HG03280 (cell line): ENCODE measurements around the gene PREX1.
"Not testable (repeated sequence)": the region's sequence is repeated elsewhere in the genome, so short reads cannot be mapped to it uniquely, and the experiment has no call there.

ENCODE experiments used
- ATAC-seq: cut with Tn5 transposase; IDR thresholded peaks from one replicate; pipeline ENCODE4 v1.9.1; 2021; ENCODE audit warnings: mild to moderate bottlenecking, moderate library complexity; ENCODE audit not compliant: unreplicated experiment

PREX1 gene

GRCh38 chr20:48826883-48827771, 672 bp downstream of the PREX1 start:
- no peak for ATAC-seq

GRCh38 chr20:48826480-48826879, 1.3 kb downstream of the PREX1 start:
- ATAC-seq, result not testable (repeated sequence)

GRCh38 chr20:48826069-48826468, 1.7 kb downstream of the PREX1 start:
- no peak for ATAC-seq

DNA sequence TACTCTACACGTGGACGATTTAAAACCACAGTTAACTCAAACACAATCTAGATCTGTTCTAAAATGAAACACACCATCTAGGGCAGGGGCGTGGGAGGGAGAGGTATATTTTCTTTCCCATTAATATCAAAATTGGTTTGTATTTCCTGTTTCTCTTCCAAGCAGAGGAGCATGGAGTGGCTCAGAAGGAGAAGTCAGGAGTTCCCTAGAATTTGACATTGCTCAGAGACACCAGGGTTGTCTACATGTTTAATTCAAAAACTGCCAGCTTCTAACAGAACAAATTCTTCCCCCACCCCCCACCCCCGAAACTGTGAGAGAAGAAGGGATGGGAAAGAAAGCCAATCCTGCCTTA, 2.3 kb downstream of the PREX1 start:
- no peak for ATAC-seq

- ATAC-seq, result no peak
Observed at GRCh38 chr20:48824830-48825565, 2.8 kb downstream of the PREX1 start.

DNA sequence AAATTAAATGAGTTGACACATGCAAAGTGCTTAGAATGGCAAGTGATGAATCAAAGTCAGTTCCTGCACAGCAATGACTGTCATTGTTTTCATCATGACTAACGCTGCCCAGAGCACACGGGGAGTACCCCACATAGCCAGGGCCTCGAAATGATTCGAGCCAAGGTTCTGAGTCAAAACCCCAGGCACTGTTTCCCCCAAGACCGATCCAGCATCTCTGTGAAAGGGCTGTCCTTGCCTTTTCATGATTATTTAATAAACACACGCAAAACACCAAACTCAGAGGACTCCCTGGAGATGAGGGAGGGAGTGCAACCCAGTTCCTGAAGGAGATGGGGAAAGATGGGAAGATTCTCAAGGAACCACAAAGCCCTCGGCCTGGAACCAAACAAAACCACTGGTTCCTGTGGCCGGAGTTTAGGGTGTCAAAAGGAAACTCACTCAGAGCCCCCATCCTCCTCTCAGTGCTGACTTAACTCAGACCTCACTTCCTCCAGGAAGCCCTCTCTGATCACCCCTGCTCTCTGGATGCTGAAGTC, 3.8 kb downstream of the PREX1 start:
- no peak for ATAC-seq

DNA sequence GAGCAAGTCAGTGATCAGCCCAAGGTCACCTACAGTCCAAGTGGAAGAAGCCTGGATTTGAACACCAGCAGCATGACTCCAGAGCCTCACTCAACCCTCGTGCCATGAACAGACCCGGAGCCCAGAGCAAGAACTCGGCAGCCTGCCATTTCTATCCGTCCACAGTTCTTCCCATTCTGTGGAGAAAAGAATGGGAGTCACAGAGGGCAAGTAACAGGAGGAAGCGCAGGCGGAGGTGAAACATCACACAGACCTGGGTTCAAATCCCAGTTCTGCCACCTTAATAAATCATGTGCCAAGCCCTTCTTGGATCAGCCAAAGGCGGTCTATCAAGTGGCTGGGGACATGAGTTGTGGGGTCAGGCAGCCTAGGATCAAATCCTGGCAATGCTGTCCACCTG, 4.3 kb downstream of the PREX1 start:
- no peak for ATAC-seq

DNA sequence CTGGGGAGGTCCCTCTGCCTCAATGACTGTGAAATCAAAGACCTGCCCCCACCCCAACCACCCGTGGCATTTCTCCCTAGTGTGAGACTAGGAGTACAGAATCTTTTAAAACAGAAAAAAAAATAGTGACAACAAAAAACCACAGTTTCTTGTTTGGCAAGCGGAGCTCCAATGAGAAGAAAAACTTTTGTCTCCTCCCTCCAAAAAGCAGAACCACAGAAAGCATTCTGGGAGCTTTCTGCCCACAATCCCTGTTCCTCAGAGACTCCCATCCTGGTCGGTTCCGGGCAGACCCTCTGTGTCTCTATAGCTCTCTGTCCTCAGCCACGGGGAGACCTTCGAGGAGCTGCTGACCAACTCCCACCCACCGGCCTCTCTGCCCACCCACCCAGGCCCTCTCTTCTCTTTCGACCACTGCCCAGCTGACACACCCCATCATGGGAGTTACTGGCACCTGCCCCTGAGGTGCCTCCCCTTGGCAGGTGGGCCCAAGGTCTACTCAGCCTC, 4.9 kb downstream of the PREX1 start:
- ATAC-seq, result no peak

- no peak for ATAC-seq
Observed at GRCh38 chr20:48822178-48822577, 5.6 kb downstream of the PREX1 start.

DNA sequence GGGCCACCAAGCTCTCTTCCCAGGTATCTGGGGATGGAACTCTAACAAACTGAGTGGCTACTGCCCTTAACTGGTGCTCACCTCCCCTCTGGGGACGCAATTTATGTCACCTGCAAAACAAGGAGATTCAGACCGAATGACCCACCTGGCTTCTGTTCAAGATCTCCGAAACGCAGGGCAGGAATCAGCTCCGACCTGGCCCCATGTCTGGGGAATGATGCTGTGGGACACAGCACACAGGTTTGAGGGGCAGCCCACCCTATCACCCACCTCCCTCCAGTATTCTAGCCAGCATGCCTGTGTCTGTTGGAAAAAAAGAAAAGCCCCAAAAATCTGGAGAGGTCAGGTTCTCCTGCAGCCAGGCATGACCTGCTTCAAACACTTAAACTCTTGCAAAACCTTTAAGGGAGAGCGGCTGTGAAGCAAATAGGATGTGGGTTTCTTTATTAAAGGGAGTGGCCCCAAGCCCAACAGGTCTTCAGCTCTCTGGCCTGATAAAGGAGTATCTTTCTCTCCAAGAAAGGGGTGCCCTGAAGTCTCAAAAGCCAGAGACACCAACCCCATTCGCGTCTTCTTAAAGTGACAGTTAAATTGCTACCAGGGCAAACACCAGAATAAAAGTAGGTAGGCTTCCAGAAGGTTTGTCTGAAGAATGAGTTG, 6.4 kb downstream of the PREX1 start:
- no peak for ATAC-seq

- no peak for ATAC-seq
Observed at GRCh38 chr20:48820649-48820973, 7.2 kb downstream of the PREX1 start.

DNA sequence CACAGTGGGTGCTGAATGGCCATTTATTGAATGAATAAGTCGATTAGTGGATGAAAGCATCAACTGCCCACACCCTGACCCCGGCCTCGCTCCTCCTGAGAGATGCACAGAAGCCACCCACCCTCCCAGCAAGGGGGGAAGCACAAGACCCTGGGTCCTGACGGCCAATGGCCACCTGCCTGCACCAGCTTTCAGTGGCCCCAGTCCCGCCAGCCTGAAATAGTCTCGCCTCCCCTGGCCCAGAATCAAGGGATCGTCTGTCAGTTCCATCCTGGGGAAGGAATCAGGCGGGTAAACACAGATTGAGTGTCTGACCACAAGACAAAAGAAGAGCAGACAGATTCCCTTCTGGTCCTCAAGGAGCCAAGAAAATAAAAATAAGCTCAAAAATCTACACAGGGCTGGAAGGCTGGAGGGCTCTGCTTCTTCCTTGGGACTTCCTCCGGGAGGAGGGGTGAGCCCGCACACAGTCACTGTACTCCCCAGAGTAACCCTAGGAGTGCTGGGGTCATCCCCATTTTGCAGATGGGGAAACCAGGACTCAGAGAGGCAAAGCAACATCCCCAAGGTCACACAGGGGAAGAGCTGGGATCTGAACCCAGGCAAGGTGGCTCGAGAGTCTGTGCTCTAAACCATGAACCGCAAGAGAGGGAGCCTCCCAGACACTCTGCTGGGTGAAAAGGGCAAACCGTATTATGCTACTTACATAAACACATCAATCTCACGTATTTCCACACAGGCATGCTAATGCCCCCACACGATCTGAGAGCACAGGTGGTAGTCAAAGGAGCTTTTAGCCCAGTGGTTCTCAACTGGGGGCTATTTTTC, 7.8 kb downstream of the PREX1 start:
- ATAC-seq, result no peak

DNA sequence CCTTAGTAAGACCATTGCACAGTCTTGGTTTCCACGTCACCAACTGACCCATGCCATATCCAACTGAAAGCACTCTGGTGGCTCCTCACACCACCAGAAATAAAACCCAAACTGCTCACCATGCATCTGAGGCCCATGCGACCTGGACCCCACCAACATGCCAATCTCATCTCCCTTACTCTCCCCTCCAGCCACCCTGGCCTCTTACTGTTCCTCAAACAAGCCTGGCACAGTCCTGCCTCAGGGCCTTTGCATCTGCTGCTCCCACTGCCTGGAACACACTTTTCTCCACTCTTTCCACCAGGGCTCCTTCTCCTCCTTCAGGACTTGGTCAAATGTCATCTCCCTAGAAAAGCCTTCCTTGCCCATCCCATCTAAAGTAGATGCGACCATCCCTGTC, 8.7 kb downstream of the PREX1 start:
- no peak for ATAC-seq

GRCh38 chr20:48818481-48818987, 9.3 kb downstream of the PREX1 start:
- ATAC-seq, result no peak

DNA sequence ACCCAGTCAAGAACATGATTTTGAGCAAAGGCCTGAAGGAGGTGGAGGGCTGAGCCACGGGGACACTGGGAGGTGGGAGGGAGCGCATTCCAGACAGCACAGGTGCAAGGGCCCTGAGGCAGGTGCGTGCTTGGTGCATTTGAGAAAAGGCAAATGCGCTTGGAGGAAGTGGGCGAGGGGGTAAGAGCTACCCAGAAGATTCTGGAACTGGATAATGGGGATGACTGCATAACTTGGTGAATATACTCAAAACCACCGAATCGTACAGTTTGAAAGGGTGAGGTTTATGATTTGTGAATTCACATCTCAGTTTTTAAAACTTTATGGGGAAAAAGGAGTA, 9.8 kb downstream of the PREX1 start:
- ATAC-seq, result no peak

DNA sequence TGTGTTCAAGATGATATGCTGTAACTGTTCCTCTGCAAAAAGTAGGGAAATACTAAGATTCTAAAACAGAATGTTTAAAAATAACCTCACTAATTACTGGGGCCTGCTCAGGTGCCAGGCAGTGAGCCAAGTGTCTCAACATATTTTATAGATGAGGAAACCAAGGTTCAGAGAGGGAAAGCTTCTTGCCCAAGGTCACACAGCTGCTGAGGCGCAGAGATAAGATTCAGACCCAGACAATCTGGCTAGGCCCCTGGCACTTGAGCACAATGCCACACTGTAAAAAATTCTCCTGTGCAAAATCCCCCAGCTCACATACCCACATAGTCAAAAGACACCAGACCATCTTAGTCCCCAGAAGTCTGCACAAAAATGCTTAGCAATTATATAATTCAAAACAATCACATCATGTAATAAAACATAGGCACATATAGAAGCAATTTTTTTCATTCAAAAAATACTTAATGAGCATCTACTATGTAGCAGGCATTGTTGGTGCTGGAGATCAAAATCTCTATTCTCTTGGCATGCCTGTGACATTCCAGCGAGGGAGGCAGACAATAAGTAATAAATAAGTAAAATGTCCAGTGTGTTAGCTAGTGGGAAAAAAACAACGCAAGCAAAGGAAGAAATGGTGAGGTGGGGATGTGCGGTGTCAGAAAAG, 10.3 kb downstream of the PREX1 start:
- ATAC-seq, result no peak

GRCh38 chr20:48816282-48817205, 11.3 kb downstream of the PREX1 start:
- no peak for ATAC-seq

DNA sequence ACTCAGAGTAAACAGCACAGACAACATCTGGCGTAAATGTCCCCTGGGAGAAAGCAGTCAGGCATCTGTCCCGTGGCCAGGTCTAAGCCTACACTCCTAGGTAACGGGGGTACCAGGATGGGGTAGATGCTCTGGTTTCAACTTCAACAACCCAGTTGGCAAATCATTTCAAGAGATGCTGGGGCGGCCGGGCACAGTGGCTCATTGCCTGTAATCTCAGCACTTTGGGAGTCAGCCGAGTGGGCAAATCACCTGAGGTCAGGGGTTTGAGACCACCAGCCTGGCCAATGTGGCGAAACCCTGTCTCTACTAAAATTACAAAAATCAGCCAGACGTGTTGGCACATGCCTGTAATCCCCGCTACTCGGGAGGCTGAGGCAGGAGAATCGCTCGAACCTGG, 12.3 kb downstream of the PREX1 start:
- no peak for ATAC-seq

- ATAC-seq, result no peak
Observed at GRCh38 chr20:48814633-48815032, 13.2 kb downstream of the PREX1 start.
